Measurements from ENCODE around the gene LTO1.
"Not testable (repeated sequence)": the region's sequence is repeated elsewhere in the genome, so short reads cannot be mapped to it uniquely, and the experiment has no call there.

LTO1 gene

DNA sequence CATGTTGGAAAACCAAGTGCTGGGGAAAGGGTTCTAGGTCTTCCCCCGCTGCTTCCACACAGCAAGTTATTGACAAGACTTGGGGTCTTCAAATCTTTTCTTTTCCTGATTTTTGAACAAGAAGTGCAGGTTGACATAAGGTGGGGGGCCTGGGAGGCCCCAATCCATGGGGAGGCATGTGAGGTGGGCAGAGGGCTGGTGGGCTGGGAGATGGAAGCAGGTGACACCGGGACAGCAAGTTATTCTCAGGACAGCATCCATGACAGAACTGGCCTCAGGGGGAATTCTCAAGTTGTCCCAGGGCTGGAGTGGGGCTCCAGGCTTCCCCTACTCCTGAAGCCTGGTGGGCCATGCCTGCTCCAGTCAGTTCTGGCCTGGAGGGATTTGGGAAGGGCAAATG lies 23.2 kb upstream of the LTO1 start:
- Histone ChIP-seq H3K9me3 (ENCODE audit: control insufficient read depth, insufficient read depth, low read length) (no peaks in the 10 kb centered on the region), H3K36me3 (ENCODE audit: control insufficient read depth, insufficient read depth, low read length) (peaks cover 4% of the 10 kb centered on the region), H3K4me3 (ENCODE audit: low read depth, low read length) (no peak overlapping the region), H3K27me3 (ENCODE audit: control insufficient read depth, insufficient read depth, low read length) (peaks cover 5% of the 10 kb centered on the region), H3K4me1 (ENCODE audit: control insufficient read depth, insufficient read depth, low read length) (peaks cover 13% of the 10 kb centered on the region), H3K9ac (ENCODE audit: low read depth, low read length) (no peak overlapping the region)

DNA sequence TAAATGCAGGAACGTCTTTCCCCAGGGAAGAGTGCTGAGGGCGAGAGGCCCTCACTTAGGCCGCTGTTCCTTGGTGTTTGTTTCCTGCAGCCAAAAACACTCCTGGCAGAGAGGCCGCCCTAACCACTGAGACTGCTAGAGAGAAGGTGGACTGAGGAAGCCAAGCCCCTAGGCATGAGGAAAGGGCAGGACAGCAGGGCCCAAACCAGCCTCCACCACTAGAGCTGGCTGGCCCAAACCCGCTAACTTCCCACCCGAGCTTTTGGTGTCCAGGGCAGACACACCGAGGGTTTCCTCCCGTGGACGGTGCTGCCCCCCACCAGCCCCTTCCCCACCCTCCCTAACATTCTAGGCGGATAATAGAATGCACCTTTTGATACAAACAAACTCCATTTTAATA lies 22.7 kb upstream of the LTO1 start:
- Histone ChIP-seq H3K9ac (ENCODE audit: low read depth, low read length) (no peak overlapping the region), H3K36me3 (ENCODE audit: control insufficient read depth, insufficient read depth, low read length) (peaks cover 4% of the 10 kb centered on the region), H3K27me3 (ENCODE audit: control insufficient read depth, insufficient read depth, low read length) (no peaks in the 10 kb centered on the region), H3K4me3 (ENCODE audit: low read depth, low read length) (no peak overlapping the region), H3K4me1 (ENCODE audit: control insufficient read depth, insufficient read depth, low read length) (peaks cover 13% of the 10 kb centered on the region), H3K9me3 (ENCODE audit: control insufficient read depth, insufficient read depth, low read length) (no peaks in the 10 kb centered on the region)

DNA sequence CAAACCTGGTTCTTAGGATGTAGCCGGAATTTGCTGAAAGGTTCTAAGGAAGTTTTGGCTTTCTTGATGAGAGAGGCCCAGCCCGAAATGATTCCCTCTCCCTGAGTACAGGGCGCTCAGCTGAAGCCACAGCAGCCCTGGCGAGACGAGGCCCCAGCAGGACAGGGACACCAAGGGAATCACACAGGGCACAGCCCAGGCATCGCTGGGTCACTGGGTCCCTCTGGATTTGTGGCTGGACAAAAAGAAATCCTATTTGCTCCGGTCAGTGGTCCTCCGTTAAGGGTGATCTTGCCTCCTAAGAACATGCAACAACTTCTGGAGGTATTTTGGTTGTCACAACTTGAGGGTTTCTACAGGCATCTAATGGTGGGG lies 22.3 kb upstream of the LTO1 start:
- H3K27me3 ChIP-seq (ENCODE audit: control insufficient read depth, insufficient read depth, low read length) = no peaks in the 10 kb centered on the region
- no peak overlapping the region for H3K4me3 ChIP-seq (ENCODE audit: low read depth, low read length)
- peaks cover 4% of the 10 kb centered on the region for H3K36me3 ChIP-seq (ENCODE audit: control insufficient read depth, insufficient read depth, low read length)
- H3K9ac ChIP-seq (ENCODE audit: low read depth, low read length) = no peak overlapping the region
- H3K9me3 ChIP-seq (ENCODE audit: control insufficient read depth, insufficient read depth, low read length) = no peaks in the 10 kb centered on the region
- peaks cover 13% of the 10 kb centered on the region for H3K4me1 ChIP-seq (ENCODE audit: control insufficient read depth, insufficient read depth, low read length)

DNA sequence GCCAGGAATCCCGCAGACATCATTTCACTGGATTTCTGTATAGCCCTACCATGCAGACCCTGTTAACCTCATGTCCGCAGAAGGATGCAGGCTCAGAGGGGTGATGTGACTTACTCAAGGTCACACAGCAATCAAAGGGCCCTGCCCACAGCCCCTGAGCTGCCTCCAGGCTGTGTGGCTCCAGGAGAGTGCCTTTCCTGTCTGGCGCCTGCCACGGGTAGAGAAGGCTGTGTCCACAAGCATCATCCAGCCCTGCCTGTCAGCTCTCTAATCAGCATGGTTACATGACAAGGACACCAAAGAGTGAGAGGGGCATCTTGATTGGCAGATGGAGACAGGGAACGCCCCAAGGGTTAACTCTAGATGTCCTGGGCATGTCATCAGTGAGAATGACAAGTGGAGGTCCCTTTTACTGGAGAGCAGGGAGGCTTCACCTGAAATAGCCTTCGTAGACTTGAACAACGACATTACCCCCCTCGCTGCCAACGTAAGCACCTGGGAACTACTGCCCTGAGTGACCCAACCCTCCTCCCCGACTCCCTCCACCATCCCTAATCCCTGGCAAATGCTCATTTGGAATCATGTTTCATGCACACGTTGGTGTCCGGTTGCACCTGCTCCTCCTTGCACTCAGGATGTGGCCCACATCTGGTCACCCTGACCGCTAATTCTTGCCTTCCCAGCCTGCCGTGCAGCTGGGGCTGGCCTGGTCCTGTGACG lies 21.8 kb upstream of the LTO1 start:
- Histone ChIP-seq H3K9me3 (ENCODE audit: control insufficient read depth, insufficient read depth, low read length) (no peaks in the 10 kb centered on the region), H3K4me1 (ENCODE audit: control insufficient read depth, insufficient read depth, low read length) (peaks cover 13% of the 10 kb centered on the region), H3K36me3 (ENCODE audit: control insufficient read depth, insufficient read depth, low read length) (peaks cover 4% of the 10 kb centered on the region), H3K27me3 (ENCODE audit: control insufficient read depth, insufficient read depth, low read length) (no peaks in the 10 kb centered on the region), H3K4me3 (ENCODE audit: low read depth, low read length) (no peak overlapping the region), H3K9ac (ENCODE audit: low read depth, low read length) (no peak overlapping the region)

DNA sequence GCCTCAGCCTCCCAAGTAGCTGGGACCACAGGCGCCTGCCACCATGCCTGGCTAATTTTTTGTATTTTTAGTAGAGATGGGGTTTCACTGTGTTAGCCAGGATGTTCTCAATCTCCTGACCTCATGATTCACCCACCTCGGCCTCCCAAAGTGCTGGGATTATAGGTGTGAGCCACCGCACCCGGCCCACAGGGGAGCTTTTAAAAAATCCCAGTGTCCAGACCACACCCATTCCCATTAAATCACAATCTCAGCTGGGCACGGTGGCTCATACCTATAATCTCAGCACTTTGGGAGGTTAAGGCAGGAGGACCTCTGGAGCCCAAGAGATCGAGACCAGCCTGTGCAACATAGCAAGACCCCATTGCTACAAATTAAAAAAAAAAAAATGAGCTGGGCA lies 20.8 kb upstream of the LTO1 start:
- H3K36me3 ChIP-seq (ENCODE audit: control insufficient read depth, insufficient read depth, low read length); H3K9me3 ChIP-seq (ENCODE audit: control insufficient read depth, insufficient read depth, low read length); H3K9ac ChIP-seq (ENCODE audit: low read depth, low read length); H3K4me3 ChIP-seq (ENCODE audit: low read depth, low read length); H3K27me3 ChIP-seq (ENCODE audit: control insufficient read depth, insufficient read depth, low read length); H3K4me1 ChIP-seq (ENCODE audit: control insufficient read depth, insufficient read depth, low read length): not testable (repeated sequence)

DNA sequence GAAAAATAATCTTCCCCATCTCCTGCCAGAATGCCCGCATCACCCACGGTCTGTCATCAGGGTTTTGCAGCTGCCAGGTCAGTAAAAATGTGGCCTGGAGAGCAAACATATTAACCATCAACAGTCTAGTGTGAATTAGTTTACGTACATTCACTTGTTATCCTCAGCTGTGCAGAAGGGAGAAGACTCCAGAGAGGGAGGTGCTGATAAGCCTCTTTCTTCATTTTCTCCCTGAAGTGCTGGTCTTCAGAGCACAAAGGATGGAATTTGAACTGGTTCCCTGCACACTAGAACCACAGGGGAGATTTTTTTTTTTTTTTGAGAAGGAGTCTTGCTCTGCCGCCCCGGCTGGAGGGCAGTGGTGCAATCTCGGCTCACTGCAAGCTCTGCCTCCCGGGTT lies 20.4 kb upstream of the LTO1 start:
- H3K36me3 ChIP-seq (ENCODE audit: control insufficient read depth, insufficient read depth, low read length) = peaks cover 4% of the 10 kb centered on the region
- H3K4me3 ChIP-seq (ENCODE audit: low read depth, low read length) = no peak overlapping the region
- no peaks in the 10 kb centered on the region for H3K27me3 ChIP-seq (ENCODE audit: control insufficient read depth, insufficient read depth, low read length)
- H3K4me1 ChIP-seq (ENCODE audit: control insufficient read depth, insufficient read depth, low read length) = peaks cover 4% of the 10 kb centered on the region
- no peaks in the 10 kb centered on the region for H3K9me3 ChIP-seq (ENCODE audit: control insufficient read depth, insufficient read depth, low read length)
- H3K9ac ChIP-seq (ENCODE audit: low read depth, low read length) = no peak overlapping the region

DNA sequence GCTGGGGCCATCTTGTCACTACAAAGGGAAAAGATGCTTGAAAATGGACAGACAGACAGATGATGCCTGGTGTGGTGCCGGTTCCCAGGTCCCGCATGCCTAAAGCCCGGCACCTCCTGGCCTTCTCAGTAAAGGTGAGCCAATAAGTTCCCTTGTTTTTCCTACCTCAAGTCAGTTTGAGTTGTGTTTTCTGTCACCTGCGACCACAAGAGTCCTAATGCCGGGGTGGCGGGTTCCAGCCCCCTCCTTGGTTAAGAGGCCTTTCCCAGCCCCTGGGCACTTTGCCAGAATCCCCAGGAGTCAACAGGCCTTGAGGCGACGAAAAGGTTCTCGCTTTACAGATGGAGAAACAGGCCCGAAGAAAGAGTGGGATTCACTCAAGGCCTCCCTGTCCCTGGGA lies 19.6 kb upstream of the LTO1 start:
- Histone ChIP-seq H3K9me3 (ENCODE audit: control insufficient read depth, insufficient read depth, low read length) (no peaks in the 10 kb centered on the region), H3K4me3 (ENCODE audit: low read depth, low read length) (no peak overlapping the region), H3K27me3 (ENCODE audit: control insufficient read depth, insufficient read depth, low read length) (no peaks in the 10 kb centered on the region), H3K36me3 (ENCODE audit: control insufficient read depth, insufficient read depth, low read length) (peaks cover 4% of the 10 kb centered on the region), H3K4me1 (ENCODE audit: control insufficient read depth, insufficient read depth, low read length) (no peaks in the 10 kb centered on the region), H3K9ac (ENCODE audit: low read depth, low read length) (no peak overlapping the region)

DNA sequence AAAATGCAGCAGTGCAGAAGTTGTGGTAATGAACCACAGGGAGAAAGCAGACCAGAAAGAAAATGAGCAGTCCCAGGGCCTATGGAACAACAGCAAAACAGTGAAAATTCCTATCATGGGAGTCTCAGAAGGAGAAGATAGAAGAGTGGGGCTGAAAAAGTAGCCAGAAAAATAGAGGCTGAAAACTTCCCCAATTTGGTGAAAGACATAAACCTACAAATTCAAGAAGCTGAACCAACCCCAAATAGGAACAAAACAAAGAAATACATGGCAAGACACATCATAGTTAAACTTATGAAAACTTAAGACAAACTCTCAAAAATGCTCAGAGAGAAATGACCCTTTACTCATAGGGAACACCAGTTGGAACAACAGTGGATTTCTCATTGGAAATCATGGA lies 17.3 kb upstream of the LTO1 start:
- Histone ChIP-seq H3K36me3 (ENCODE audit: control insufficient read depth, insufficient read depth, low read length) (no peaks in the 10 kb centered on the region), H3K4me1 (ENCODE audit: control insufficient read depth, insufficient read depth, low read length) (no peaks in the 10 kb centered on the region), H3K4me3 (ENCODE audit: low read depth, low read length) (no peak overlapping the region), H3K27me3 (ENCODE audit: control insufficient read depth, insufficient read depth, low read length) (no peaks in the 10 kb centered on the region), H3K9me3 (ENCODE audit: control insufficient read depth, insufficient read depth, low read length) (no peaks in the 10 kb centered on the region), H3K9ac (ENCODE audit: low read depth, low read length) (no peak overlapping the region)

DNA sequence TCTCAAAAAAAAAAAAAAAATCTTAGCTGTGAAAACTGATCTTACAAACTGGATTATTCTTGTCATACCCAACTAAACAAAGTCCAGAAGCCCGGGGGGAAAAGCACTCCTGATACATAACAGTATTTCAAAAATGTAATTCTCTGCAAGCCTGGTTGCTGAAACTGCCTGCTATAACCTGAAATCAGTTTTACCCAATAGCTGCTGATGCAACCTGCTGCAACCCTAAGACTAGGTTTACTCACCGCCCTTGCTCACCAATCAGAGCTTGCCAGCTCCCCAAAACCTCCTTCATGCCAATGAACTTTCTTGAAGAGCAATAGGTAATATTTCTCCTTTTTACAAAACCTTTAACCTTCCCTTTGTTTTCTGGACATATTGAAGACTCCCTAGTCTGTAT lies 16.3 kb upstream of the LTO1 start:
- Histone ChIP-seq H3K4me3 (ENCODE audit: low read depth, low read length) (no peak overlapping the region), H3K4me1 (ENCODE audit: control insufficient read depth, insufficient read depth, low read length) (no peaks in the 10 kb centered on the region), H3K9me3 (ENCODE audit: control insufficient read depth, insufficient read depth, low read length) (no peaks in the 10 kb centered on the region), H3K36me3 (ENCODE audit: control insufficient read depth, insufficient read depth, low read length) (no peaks in the 10 kb centered on the region), H3K27me3 (ENCODE audit: control insufficient read depth, insufficient read depth, low read length) (no peaks in the 10 kb centered on the region), H3K9ac (ENCODE audit: low read depth, low read length) (no peak overlapping the region)

DNA sequence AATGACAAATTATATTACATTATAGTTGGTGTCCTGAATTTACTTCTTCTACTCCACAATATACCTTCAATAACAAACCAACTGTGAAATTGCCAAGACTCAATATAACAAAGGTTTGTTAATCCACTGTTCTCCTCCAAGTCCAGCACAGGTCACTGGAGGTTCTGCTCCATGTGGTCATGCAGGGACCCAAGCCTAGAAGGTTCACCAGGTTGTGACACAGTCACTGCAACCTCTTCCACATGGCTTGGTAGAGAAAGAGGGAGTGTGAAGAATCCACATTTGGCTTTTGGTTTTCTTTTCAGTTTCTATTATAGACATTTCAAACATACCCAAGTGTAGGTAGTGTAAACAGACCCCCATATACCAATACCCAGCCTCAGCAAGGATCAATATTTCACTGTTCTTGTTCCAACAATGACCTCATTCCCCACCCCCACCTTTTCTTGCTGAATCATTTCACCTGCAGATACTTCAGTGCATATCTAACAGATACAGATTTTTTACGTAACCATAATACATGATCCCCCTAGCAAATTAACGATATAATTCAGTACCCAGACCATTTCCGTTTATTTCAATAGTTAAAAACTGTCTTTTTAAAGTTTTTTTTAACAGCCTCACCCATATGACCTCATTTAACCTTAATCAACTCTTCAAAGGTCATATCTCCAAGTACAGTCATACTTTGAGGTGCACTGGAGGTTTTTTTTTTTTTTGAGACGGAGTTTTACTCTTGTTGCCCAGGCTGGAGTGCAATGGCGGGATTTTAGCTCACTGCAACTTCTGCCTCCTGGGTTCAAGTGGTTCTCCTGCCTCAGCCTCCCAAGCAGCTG lies 14.5 kb upstream of the LTO1 start:
- Histone ChIP-seq H3K9me3 (ENCODE audit: control insufficient read depth, insufficient read depth, low read length) (no peaks in the 10 kb centered on the region), H3K4me3 (ENCODE audit: low read depth, low read length) (no peak overlapping the region), H3K9ac (ENCODE audit: low read depth, low read length) (no peak overlapping the region), H3K27me3 (ENCODE audit: control insufficient read depth, insufficient read depth, low read length) (peaks cover 8% of the 10 kb centered on the region), H3K36me3 (ENCODE audit: control insufficient read depth, insufficient read depth, low read length) (no peaks in the 10 kb centered on the region), H3K4me1 (ENCODE audit: control insufficient read depth, insufficient read depth, low read length) (no peaks in the 10 kb centered on the region)

DNA sequence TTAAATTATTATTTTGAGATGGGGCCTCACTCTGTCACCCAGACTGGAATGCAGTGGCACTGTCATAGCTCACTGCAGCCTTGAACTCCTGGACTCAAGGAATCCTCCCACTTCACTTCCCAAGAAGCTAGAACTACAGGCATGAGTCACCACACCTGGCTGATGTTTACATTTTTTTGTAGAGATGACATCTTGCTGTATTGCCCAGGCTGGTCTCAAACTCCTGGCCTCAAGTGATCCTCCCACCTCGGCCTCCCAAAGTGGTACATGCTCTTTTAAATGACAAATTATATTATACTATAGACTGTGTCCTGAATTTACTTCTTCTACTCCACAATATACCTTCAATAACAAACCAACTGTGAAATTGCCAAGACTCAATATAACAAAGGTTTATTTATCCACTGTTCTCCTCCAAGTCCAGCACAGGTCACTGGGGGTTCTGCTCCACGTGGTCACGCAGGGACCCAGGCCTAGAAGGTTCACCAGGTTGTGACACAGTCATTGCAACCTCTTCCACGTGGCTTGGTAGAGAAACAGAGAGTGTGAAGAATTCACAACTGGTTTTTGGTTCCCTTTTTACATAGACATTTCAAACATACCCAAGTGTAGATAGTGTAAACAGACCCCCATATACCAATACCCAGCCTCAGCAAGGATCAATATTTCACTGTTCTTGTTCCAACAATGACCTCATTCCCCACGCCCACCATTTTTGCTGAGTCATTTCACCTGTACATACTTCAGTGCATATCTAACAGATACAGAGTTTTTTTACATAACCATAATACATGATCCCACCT lies 13.0 kb upstream of the LTO1 start:
- not testable (repeated sequence) for H3K27me3 ChIP-seq (ENCODE audit: control insufficient read depth, insufficient read depth, low read length); H3K36me3 ChIP-seq (ENCODE audit: control insufficient read depth, insufficient read depth, low read length); H3K9me3 ChIP-seq (ENCODE audit: control insufficient read depth, insufficient read depth, low read length); H3K4me3 ChIP-seq (ENCODE audit: low read depth, low read length); H3K4me1 ChIP-seq (ENCODE audit: control insufficient read depth, insufficient read depth, low read length); H3K9ac ChIP-seq (ENCODE audit: low read depth, low read length)

Data from iPS-15b (cell line).